GM12873 (cell line): Measurements from ENCODE around the gene MPHOSPH8.

Source experiments
- CTCF ChIP-seq: IDR thresholded peaks from 2 replicates; pipeline ENCODE4 v1.5.1; 2012; ENCODE audit warnings: low read depth, mild to moderate bottlenecking, moderate library complexity, low read length, control low read depth; ENCODE audit not compliant: insufficient read depth; ENCODE audit errors: missing control alignments

MPHOSPH8 gene

GRCh38 chr13:19695829-19696228 is 62.4 kb downstream of the MPHOSPH8 start:
- TF ChIP-seq CTCF: no peak

- no peak for TF ChIP-seq CTCF
Observed at GRCh38 chr13:19713186-19713965, 79.9 kb downstream of the MPHOSPH8 start.

GRCh38 chr13:19720039-19720438 is 86.6 kb downstream of the MPHOSPH8 start:
- TF ChIP-seq CTCF: no peak
